Ovary (tissue), 3 donors: ENCODE data around the gene CATSPER2.
"Not testable (repeated sequence)": the region's sequence is repeated elsewhere in the genome, so short reads cannot be mapped to it uniquely, and the experiment has no call there.

Source experiments
- CTCF ChIP-seq, 3 donors: fragments of 450-650 bp in 2 of 3; fragments of 200-600 bp in 1 of 3; IDR thresholded peaks; one replicate each; pipeline versions ENCODE4 v1.5.1 to v1.8.0; 2016 to 2022; ENCODE audit warnings: antibody characterized with exemption in 3 of 3, mild to moderate bottlenecking in 1 of 3
- POLR2A ChIP-seq: fragments of 450-650 bp; IDR thresholded peaks from one replicate; pipeline ENCODE4 v1.6.1; 2017; ENCODE audit warnings: antibody characterized with exemption, mild to moderate bottlenecking, moderate library complexity
- donor health status: DM: no; HTN: no; CAD: no.

- not testable (repeated sequence) for TF ChIP-seq CTCF (IDR thresholded peaks at IDR 0.05); POLR2A
Observed at GRCh38 chr15:43666177-43666576, 17.5 kb upstream of the CATSPER2 start.
